ENCODE measurements around the gene STRN.
"Not testable (repeated sequence)": the region's sequence is repeated elsewhere in the genome, so short reads cannot be mapped to it uniquely, and the experiment has no call there.

DNA sequence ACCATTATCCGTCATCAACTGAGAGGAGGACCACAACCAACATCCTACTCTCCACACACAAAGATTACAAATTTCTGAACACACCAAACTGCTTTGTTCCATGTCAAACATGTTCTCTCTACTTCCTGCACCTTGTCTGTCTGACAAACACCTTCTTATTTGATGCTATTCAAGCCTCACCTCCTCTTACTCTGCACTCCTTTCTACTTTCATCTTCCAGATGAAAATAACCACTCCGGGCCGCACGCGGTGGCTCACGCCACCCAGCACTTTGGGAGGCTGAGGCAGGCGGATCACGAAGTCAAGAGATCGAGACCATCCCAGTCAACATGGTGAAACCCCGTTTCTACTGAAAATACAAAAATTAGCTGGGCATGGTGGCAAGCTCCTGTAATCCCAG is 43.7 kb downstream of the STRN start:
- TF ChIP-seq, protein P1, sequence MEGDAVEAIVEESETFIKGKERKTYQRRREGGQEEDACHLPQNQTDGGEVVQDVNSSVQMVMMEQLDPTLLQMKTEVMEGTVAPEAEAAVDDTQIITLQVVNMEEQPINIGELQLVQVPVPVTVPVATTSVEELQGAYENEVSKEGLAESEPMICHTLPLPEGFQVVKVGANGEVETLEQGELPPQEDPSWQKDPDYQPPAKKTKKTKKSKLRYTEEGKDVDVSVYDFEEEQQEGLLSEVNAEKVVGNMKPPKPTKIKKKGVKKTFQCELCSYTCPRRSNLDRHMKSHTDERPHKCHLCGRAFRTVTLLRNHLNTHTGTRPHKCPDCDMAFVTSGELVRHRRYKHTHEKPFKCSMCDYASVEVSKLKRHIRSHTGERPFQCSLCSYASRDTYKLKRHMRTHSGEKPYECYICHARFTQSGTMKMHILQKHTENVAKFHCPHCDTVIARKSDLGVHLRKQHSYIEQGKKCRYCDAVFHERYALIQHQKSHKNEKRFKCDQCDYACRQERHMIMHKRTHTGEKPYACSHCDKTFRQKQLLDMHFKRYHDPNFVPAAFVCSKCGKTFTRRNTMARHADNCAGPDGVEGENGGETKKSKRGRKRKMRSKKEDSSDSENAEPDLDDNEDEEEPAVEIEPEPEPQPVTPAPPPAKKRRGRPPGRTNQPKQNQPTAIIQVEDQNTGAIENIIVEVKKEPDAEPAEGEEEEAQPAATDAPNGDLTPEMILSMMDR (IDR thresholded peaks at IDR 0.05; ENCODE audit: low read length), result not testable (repeated sequence)
- TF ChIP-seq EZH2 (IDR thresholded peaks at IDR 0.05; ENCODE audit: borderline replicate concordance, low read length), result not testable (repeated sequence)
